D721Med (cell line): ENCODE measurements around the gene PANX3.

Experiments
- DNase-seq: peaks from one replicate; pipeline ENCODE4 v3.0.0; 2011; ENCODE audit warnings: low spot score; ENCODE audit not compliant: insufficient read length
- FAIRE-seq: peaks from 2 replicates; lab custom pipeline; 2011; peaks lifted over from hg19 to GRCh38; lab: Jason Lieb, UNC
- CTCF ChIP-seq: IDR thresholded peaks from 2 replicates; pipeline ENCODE4 v1.5.1; 2012; ENCODE audit warnings: mild to moderate bottlenecking, control low read depth; ENCODE audit not compliant: insufficient read depth; ENCODE audit errors: missing control alignments

Gene PANX3

GRCh38 chr11:124611064-124611463 is at the start of gene PANX3:
PANX3 (plus strand) TSS chr11:124611428; CDS start chr11:124611557, 129 bp downstream.
- FAIRE-seq (no peak), DNase-seq (no peak)

GRCh38 chr11:124569697-124570096 is 41.5 kb upstream of the PANX3 start, which contains the start of gene OR8A1:
OR8A1 (plus strand) TSS chr11:124569997; CDS start chr11:124570120, 123 bp downstream.
- no peak for DNase-seq
- no peak for FAIRE-seq
- no peak for TF ChIP-seq CTCF

More at GRCh38 chr11:124611064-124611463, at the start of gene PANX3:
- TF ChIP-seq CTCF = no peak

- DNase-seq (no peak), FAIRE-seq (no peak)
- TF ChIP-seq CTCF = no peak
Measured at GRCh38 chr11:124570160-124570559, 41.1 kb upstream of the PANX3 start.

- DNase-seq (no peak), FAIRE-seq (no peak)
- TF ChIP-seq CTCF = no peak
Measured at GRCh38 chr11:124577716-124578427, 33.4 kb upstream of the PANX3 start.

GRCh38 chr11:124578761-124579160 is 32.5 kb upstream of the PANX3 start:
- no peak for FAIRE-seq
- no peak for DNase-seq
- no peak for TF ChIP-seq CTCF

GRCh38 chr11:124581817-124582216 is 29.4 kb upstream of the PANX3 start:
- TF ChIP-seq CTCF = no peak
- no peak for DNase-seq
- FAIRE-seq = no peak

GRCh38 chr11:124582565-124582964 is 28.7 kb upstream of the PANX3 start:
- TF ChIP-seq CTCF = no peak
- DNase-seq = no peak
- FAIRE-seq = no peak
